ENCODE data around the gene MRPS22. TPM values are rescaled to one million over a fixed set of nuclear protein-coding genes. Genes with fewer than 3 reads are reported as not detected.
"Not testable (repeated sequence)": the region's sequence is repeated elsewhere in the genome, so short reads cannot be mapped to it uniquely, and the experiment has no call there.

Gene MRPS22
- total RNA-seq, 1 experiment from 2014 or later: 82.4 TPM

DNA sequence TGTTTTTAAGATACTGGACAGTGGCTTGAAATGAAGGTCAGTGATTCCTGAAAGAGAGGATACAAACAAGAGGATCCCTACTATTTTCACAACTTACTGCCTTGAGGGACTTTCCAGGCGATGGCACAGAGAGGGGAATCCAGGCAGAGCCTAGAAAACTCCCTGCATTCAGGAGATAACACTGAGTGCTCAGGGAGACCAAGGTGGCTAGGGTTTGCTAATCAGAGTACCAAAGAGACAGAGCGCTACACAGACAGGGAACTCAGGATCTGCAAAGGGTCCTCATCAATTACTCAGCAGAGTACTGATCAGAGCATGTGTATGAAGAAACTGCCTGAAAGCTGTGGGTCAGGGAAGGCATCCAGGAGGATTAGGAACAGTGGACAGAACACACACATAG lies 11.7 kb upstream of the MRPS22 start:
- no peaks in the 10 kb centered on the region for H3K36me3 Mint-ChIP-seq (ENCODE audit: insufficient read depth, unreplicated experiment)
- no peak for DNase-seq
- H3K4me1 Mint-ChIP-seq (ENCODE audit: low read depth, unreplicated experiment): no peaks in the 10 kb centered on the region
- no peak overlapping the region for H3K27ac Mint-ChIP-seq (ENCODE audit: unreplicated experiment)
- no peak overlapping the region for H3K4me3 Mint-ChIP-seq (ENCODE audit: low read depth, unreplicated experiment)
- CTCF ChIA-PET: no interaction called here
- H3K27me3 Mint-ChIP-seq (ENCODE audit: unreplicated experiment): peaks cover 51% of the 10 kb centered on the region
- TF ChIP-seq, protein P1, sequence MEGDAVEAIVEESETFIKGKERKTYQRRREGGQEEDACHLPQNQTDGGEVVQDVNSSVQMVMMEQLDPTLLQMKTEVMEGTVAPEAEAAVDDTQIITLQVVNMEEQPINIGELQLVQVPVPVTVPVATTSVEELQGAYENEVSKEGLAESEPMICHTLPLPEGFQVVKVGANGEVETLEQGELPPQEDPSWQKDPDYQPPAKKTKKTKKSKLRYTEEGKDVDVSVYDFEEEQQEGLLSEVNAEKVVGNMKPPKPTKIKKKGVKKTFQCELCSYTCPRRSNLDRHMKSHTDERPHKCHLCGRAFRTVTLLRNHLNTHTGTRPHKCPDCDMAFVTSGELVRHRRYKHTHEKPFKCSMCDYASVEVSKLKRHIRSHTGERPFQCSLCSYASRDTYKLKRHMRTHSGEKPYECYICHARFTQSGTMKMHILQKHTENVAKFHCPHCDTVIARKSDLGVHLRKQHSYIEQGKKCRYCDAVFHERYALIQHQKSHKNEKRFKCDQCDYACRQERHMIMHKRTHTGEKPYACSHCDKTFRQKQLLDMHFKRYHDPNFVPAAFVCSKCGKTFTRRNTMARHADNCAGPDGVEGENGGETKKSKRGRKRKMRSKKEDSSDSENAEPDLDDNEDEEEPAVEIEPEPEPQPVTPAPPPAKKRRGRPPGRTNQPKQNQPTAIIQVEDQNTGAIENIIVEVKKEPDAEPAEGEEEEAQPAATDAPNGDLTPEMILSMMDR (IDR thresholded peaks at IDR 0.05; ENCODE audit: unreplicated experiment): no peak
- BruUV-seq (replicated peaks): no TSS peak
- intact Hi-C loops (cut with micrococcal nuclease; ENCODE audit: unreplicated experiment): loop anchor here (5.0 kb wide), 1 partner anchor 635 kb away; no protein-coding TSS in a partner anchor
- H3K9me3 Mint-ChIP-seq (ENCODE audit: low read depth, unreplicated experiment): no peaks in the 10 kb centered on the region

DNA sequence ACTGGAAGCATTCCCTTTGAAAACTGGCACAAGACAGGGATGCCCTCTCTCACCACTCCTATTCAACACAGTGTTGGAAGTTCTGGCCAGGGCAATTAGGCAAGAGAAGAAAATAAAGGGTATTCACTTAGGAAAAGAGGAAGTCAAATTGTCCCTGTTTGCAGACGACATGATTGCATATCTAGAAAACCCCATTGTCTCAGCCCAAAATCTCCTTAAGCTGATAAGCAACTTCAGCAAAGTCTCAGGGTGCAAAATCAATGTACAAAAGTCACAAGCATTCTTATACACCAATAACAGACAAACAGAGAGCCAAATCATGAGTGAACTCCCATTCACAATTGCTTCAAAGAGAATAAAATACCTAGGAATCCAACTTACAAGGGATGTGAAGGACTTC lies 9.1 kb upstream of the MRPS22 start:
- DNase-seq; H3K27ac Mint-ChIP-seq (ENCODE audit: unreplicated experiment); H3K36me3 Mint-ChIP-seq (ENCODE audit: insufficient read depth, unreplicated experiment); CTCF ChIA-PET; BruUV-seq (replicated peaks); H3K4me1 Mint-ChIP-seq (ENCODE audit: low read depth, unreplicated experiment); H3K9me3 Mint-ChIP-seq (ENCODE audit: low read depth, unreplicated experiment); H3K4me3 Mint-ChIP-seq (ENCODE audit: low read depth, unreplicated experiment): not testable (repeated sequence)
- intact Hi-C loops (cut with micrococcal nuclease; ENCODE audit: unreplicated experiment): loop anchor here (5.0 kb wide), 1 partner anchor 637 kb away; no protein-coding TSS in a partner anchor
- H3K27me3 Mint-ChIP-seq (ENCODE audit: unreplicated experiment): peaks cover 73% of the 10 kb centered on the region

DNA sequence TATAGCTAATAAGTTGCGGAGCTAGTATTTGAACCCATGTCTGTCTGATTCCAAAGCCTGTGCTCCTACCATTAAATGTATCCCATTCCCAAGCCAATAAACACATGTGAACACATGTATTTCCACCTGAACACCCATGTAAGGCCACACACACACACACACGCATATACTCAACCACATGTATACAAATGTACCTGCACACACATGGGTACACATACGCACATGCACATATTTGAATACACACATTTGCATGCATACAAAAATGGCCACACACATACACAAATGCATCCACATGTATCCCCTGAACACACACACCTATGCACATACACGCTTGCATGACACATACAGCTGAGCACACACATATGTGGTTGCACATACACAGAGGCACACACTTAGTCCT lies 5.4 kb upstream of the MRPS22 start:
- no TSS peak for BruUV-seq (replicated peaks)
- H3K27ac Mint-ChIP-seq (ENCODE audit: unreplicated experiment): no peak overlapping the region
- TF ChIP-seq, protein P1 (IDR thresholded peaks at IDR 0.05; ENCODE audit: unreplicated experiment): no peak
- intact Hi-C loops (cut with micrococcal nuclease; ENCODE audit: unreplicated experiment): no loop called here
- no peaks in the 10 kb centered on the region for H3K36me3 Mint-ChIP-seq (ENCODE audit: insufficient read depth, unreplicated experiment)
- CTCF ChIA-PET: interaction anchor here (1.0 kb wide), 1 partner anchor 226 kb away, joined by 3 read pairs; no protein-coding TSS in a partner anchor
- DNase-seq: no peak
- H3K4me1 Mint-ChIP-seq (ENCODE audit: low read depth, unreplicated experiment): no peaks in the 10 kb centered on the region
- H3K27me3 Mint-ChIP-seq (ENCODE audit: unreplicated experiment): peaks cover 59% of the 10 kb centered on the region
- H3K4me3 Mint-ChIP-seq (ENCODE audit: low read depth, unreplicated experiment): no peak overlapping the region
- H3K9me3 Mint-ChIP-seq (ENCODE audit: low read depth, unreplicated experiment): peaks cover 4% of the 10 kb centered on the region

DNA sequence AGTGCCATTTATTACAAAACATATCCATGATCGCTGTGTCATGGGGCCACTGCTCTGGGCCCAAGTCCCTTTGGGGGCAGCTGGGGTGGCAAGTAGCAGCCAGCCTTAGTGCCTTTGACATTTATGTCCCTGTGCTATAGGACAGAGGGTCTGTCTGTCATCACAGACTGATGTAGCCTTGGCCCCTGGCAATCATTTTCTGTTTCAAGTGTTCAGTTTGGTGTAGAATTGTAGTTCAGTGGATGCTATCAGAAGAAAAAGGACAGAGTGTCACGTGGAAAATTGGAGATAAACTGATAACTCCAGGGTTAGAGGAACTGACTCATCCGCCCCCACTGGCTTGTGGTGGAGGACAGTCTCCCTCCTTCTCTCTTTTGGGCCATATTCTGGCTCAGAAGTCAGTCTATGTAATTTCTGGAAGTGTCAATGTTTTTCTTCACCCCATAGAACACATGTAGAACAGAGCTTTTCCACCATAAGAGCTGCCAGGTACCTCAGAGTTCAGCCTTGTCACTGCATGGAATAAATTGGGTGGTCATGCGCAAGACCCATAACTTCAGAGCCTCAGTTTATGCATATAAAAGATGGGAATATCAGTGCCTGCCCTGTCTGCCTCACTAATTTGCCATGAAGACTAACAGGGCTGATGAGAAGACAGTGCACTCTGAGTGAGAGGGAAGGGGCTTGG lies 4.5 kb upstream of the MRPS22 start:
- intact Hi-C loops (cut with micrococcal nuclease; ENCODE audit: unreplicated experiment): no loop called here
- TF ChIP-seq, protein P1 (IDR thresholded peaks at IDR 0.05; ENCODE audit: unreplicated experiment): no peak
- Mint-ChIP-seq H3K36me3 (ENCODE audit: insufficient read depth, unreplicated experiment) (no peaks in the 10 kb centered on the region), H3K9me3 (ENCODE audit: low read depth, unreplicated experiment) (peaks cover 4% of the 10 kb centered on the region), H3K4me1 (ENCODE audit: low read depth, unreplicated experiment) (no peaks in the 10 kb centered on the region), H3K4me3 (ENCODE audit: low read depth, unreplicated experiment) (no peak overlapping the region), H3K27me3 (ENCODE audit: unreplicated experiment) (peaks cover 51% of the 10 kb centered on the region), H3K27ac (ENCODE audit: unreplicated experiment) (no peak overlapping the region)
- no peak for DNase-seq
- no TSS peak for BruUV-seq (replicated peaks)
- CTCF ChIA-PET: no interaction called here

DNA sequence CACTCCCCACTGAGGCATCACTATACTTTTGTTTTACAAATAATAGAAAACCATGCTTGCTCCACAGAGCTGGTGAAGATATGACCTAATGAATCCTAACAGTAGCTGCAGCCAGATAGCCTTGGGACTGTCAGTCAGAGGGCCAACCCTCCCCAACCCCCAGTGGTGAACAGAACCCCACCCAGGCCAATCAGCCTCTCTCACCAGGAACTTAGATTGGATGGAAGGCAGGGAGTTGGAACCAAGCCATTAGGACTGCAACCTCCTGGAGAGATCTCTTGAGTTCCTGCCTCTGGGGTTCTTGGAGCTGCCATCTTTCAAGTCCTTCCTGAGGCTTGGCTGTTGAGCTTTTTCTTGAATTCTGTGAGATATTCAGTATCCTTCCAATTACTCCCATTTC lies 3.0 kb upstream of the MRPS22 start:
- H3K27me3 Mint-ChIP-seq (ENCODE audit: unreplicated experiment): peaks cover 51% of the 10 kb centered on the region
- intact Hi-C loops (cut with micrococcal nuclease; ENCODE audit: unreplicated experiment): no loop called here
- CTCF ChIA-PET: interaction anchor here (1.2 kb wide), 1 partner anchor 13 kb away, joined by 3 read pairs; no protein-coding TSS in a partner anchor
- no peaks in the 10 kb centered on the region for H3K36me3 Mint-ChIP-seq (ENCODE audit: insufficient read depth, unreplicated experiment)
- no peak for DNase-seq
- no peaks in the 10 kb centered on the region for H3K4me1 Mint-ChIP-seq (ENCODE audit: low read depth, unreplicated experiment)
- no peak overlapping the region for H3K27ac Mint-ChIP-seq (ENCODE audit: unreplicated experiment)
- TF ChIP-seq, protein P1 (IDR thresholded peaks at IDR 0.05; ENCODE audit: unreplicated experiment): no peak
- BruUV-seq (replicated peaks): no TSS peak
- H3K4me3 Mint-ChIP-seq (ENCODE audit: low read depth, unreplicated experiment): no peak overlapping the region
- peaks cover 4% of the 10 kb centered on the region for H3K9me3 Mint-ChIP-seq (ENCODE audit: low read depth, unreplicated experiment)

Data from Calu3 (cell line).